ENCODE data around the gene CHSY3.

The CHSY3 gene

DNA sequence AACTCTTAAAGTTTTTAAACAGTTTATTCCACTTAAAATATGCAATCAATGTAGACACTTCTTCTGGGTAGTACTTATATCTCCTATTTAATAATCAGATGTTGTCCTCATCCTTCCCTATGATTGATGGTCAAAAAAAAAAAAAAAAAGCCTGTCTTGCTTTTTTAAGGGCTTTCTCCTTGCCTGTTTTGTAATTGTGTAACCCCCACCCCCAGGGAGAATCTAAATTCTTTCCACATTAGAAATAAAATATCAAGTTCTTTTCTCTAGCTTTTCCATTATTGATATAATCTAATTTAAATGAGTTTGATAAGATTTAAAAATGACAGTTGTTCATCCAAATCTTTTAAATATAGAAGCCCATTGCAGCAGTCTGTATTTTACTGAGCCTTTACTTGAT lies 119.7 kb downstream of the CHSY3 start:
- DNase-seq (ENCODE audit: low read depth, low spot score): no peak
- H3K4me3 ChIP-seq (ENCODE audit: low read depth, low read length): no peak overlapping the region
- TF ChIP-seq, protein P1, sequence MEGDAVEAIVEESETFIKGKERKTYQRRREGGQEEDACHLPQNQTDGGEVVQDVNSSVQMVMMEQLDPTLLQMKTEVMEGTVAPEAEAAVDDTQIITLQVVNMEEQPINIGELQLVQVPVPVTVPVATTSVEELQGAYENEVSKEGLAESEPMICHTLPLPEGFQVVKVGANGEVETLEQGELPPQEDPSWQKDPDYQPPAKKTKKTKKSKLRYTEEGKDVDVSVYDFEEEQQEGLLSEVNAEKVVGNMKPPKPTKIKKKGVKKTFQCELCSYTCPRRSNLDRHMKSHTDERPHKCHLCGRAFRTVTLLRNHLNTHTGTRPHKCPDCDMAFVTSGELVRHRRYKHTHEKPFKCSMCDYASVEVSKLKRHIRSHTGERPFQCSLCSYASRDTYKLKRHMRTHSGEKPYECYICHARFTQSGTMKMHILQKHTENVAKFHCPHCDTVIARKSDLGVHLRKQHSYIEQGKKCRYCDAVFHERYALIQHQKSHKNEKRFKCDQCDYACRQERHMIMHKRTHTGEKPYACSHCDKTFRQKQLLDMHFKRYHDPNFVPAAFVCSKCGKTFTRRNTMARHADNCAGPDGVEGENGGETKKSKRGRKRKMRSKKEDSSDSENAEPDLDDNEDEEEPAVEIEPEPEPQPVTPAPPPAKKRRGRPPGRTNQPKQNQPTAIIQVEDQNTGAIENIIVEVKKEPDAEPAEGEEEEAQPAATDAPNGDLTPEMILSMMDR (IDR thresholded peaks at IDR 0.05; ENCODE audit: low read depth, low read length): no peak
- in situ Hi-C loops (cut with HindIII; ENCODE audit: low sequenced_read_pairs): no loop called here

GRCh38 chr5:130025511-130025910 lies 121.2 kb downstream of the CHSY3 start:
- in situ Hi-C loops (cut with HindIII; ENCODE audit: low sequenced_read_pairs): no loop called here
- DNase-seq (ENCODE audit: low read depth, low spot score): no peak
- TF ChIP-seq, protein P1 (IDR thresholded peaks at IDR 0.05; ENCODE audit: low read depth, low read length): no peak
- H3K4me3 ChIP-seq (ENCODE audit: low read depth, low read length): no peak overlapping the region

GRCh38 chr5:130032807-130033206 lies 128.5 kb downstream of the CHSY3 start:
- in situ Hi-C loops (cut with HindIII; ENCODE audit: low sequenced_read_pairs): no loop called here
- TF ChIP-seq, protein P1 (IDR thresholded peaks at IDR 0.05; ENCODE audit: low read depth, low read length): no peak
- no peak overlapping the region for H3K4me3 ChIP-seq (ENCODE audit: low read depth, low read length)
- DNase-seq (ENCODE audit: low read depth, low spot score): no peak

GRCh38 chr5:130034566-130035210 lies 130.4 kb downstream of the CHSY3 start:
- peak; percentile 40 for DNase-seq (ENCODE audit: low read depth, low spot score)
- TF ChIP-seq, protein P1 (IDR thresholded peaks at IDR 0.05; ENCODE audit: low read depth, low read length): no peak
- no peak overlapping the region for H3K4me3 ChIP-seq (ENCODE audit: low read depth, low read length)
- in situ Hi-C loops (cut with HindIII; ENCODE audit: low sequenced_read_pairs): no loop called here

- in situ Hi-C loops (cut with HindIII; ENCODE audit: low sequenced_read_pairs): no loop called here
- no peak for DNase-seq (ENCODE audit: low read depth, low spot score)
- TF ChIP-seq, protein P1 (IDR thresholded peaks at IDR 0.05; ENCODE audit: low read depth, low read length): no peak
- H3K4me3 ChIP-seq (ENCODE audit: low read depth, low read length): no peak overlapping the region
These were observed 131.1 kb downstream of the CHSY3 start for GRCh38 chr5:130035388-130035787.

- TF ChIP-seq, protein P1 (IDR thresholded peaks at IDR 0.05; ENCODE audit: low read depth, low read length): no peak
- DNase-seq (ENCODE audit: low read depth, low spot score): no peak
- no peak overlapping the region for H3K4me3 ChIP-seq (ENCODE audit: low read depth, low read length)
- in situ Hi-C loops (cut with HindIII; ENCODE audit: low sequenced_read_pairs): no loop called here
These were observed 133.6 kb downstream of the CHSY3 start for GRCh38 chr5:130037905-130038304.
